Effector CD4-positive, alpha-beta T cell (primary cell): ENCODE measurements around the gene CYP2S1. TPM values are rescaled to one million over a fixed set of nuclear protein-coding genes. Genes with fewer than 3 reads are reported as not detected.
"Not testable (repeated sequence)": the region's sequence is repeated elsewhere in the genome, so short reads cannot be mapped to it uniquely, and the experiment has no call there.

Experiments used
- DNase-seq: peaks from one replicate; pipeline ENCODE4 v3.0.0-alpha.2; 2020
- total RNA-seq: gene quantifications from one replicate; lab custom pipeline; 2026; lab: John Stamatoyannopoulos, UW

Gene CYP2S1, protein sequence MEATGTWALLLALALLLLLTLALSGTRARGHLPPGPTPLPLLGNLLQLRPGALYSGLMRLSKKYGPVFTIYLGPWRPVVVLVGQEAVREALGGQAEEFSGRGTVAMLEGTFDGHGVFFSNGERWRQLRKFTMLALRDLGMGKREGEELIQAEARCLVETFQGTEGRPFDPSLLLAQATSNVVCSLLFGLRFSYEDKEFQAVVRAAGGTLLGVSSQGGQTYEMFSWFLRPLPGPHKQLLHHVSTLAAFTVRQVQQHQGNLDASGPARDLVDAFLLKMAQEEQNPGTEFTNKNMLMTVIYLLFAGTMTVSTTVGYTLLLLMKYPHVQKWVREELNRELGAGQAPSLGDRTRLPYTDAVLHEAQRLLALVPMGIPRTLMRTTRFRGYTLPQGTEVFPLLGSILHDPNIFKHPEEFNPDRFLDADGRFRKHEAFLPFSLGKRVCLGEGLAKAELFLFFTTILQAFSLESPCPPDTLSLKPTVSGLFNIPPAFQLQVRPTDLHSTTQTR
- total RNA-seq, result not detected

DNA sequence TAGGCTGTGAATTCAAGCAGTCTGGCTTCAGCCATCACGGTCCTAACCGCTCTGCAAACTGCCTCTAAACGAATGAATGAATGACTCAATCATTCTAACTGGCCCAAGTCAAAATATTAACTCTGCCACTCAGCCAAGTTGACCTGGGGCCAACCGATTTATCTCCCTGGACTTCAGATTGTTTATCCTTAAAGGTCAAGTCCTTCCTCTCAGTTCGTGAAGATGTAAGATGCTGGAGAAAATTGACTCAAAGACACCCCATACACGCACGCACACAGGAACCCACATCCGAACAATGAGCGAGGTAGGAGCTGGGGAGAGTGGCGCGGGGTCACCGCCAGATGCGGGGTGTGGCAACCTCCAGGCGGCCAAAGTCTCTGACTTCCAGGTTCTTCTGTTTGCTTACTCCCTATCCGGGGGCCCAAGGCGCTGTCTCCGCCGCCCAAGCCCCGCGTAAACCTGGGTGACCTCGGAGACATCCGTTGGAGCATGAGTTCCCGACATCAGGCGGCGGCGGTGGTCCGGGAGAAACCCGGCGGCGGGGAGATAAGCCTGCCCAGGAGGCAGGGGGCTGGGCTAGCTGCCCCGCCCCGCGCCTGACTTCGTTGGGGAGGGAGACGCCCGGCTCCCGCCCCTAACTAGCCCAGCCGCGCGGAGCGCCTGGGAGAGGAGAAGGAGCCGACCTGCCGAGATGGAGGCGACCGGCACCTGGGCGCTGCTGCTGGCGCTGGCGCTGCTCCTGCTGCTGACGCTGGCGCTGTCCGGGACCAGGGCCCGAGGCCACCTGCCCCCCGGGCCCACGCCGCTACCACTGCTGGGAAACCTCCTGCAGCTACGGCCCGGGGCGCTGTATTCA is at the start of gene CYP2S1:
CYP2S1 (plus strand) TSS at position 646 of the 856 bp plus-strand sequence; CDS start at position 692, 46 bp downstream.
- DNase-seq, result no peak

GRCh38 chr19:41144403-41144802 is 48.6 kb upstream of the CYP2S1 start:
- peak; percentile 89 for DNase-seq

DNA sequence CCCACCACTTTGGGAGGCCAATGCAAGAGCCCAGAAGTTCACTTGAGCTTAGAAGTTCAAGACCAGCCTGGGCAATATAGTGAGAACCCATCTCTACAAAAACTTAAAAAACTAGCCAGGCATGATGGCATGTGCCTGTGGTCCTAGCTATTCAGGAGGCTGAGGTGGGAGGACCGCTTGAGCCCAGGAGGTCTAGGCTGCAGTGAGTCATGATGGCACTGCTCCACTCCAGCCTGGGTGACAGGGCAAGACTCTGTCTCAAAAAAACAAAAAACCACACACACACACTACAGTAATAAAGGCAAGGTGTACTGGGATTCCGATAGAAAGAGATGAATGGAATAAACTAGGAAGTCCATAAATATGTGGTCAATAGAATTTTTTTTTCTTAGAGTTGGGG is 43.2 kb upstream of the CYP2S1 start:
- DNase-seq, result no peak

- not testable (repeated sequence) for DNase-seq
Observed at GRCh38 chr19:41150986-41151385, 42.0 kb upstream of the CYP2S1 start.

- DNase-seq, result no peak
Observed at GRCh38 chr19:41154060-41154459, 39.0 kb upstream of the CYP2S1 start.

DNA sequence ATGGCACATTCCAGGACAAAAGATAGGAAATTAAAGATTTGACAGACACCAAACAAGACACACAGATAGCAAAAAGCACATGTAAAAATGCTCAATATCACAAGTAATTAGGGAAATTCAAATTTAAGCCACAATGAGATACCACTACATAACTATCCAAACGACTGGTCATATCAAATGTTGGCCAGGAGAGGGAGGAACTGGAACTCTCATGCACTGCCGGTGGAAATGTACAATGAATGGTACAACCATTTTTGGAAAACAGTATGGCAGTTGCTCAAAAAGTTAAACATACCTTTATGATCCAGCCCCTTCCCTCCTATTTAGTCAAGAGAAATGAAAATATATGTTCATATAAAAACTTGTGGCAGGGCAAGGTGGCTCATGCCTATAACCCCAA is 36.8 kb upstream of the CYP2S1 start:
- no peak for DNase-seq

DNA sequence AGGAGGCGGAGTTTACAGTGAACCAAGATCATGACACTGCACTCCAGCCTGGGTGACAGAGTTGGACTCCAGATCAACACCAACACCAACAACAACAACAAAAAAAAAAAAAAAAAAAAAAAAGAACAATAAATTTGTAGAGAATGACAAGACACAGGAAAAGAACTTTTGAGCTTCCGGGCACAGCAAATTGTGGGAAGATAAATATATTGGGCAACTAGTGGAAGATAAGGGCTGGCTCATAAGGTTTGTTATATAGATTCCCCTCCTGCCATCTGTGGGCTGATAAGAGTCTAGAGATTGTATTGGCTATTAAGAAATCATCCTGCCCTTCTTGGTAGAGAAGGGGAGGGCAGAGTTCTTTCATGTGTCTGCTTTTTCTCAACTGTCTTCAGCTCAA is 33.1 kb upstream of the CYP2S1 start:
- no peak for DNase-seq

- DNase-seq, result no peak
Observed at GRCh38 chr19:41161903-41162302, 31.1 kb upstream of the CYP2S1 start.

DNA sequence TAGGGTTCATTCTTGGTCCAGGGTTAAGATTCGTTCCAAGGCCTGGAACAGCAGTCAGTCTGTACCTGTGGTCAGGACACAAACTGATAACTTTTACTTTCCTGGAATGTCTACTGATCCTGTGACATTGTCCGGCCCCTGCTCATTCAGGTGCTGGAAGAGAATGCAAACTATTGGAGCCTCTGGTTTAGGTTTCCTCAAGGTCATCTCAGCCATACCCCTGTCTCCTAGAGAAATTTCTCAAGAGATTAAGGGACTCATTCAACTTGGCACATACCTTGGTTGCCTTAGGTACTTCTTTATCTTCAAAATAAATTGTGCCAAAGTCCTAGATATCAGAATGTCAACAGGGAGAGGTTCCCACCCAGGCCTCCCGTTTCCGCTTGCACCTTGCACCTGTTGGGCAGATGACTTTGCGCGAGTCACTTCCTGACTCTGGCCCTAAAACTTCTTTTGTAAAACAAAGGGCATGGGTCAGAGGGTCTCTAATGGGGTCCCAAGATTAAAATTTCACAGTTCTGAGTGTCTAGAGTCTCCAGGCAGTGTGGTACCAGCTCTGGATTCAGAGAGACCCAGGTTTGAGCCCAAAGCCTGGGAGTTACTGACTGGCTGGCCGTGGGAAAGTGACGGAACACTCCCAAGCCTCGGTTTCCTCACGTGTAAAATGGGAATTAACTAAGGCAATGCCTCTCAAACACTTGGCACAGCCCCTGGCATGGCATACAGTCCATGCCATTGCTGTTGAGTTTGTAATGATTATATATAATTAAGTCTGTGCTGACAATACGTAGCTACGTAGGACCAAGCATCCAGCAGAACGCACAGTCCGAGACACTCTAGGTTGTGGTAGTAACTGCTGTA is 25.8 kb upstream of the CYP2S1 start:
- no peak for DNase-seq

- DNase-seq, result no peak
Observed at GRCh38 chr19:41172297-41173164, 20.5 kb upstream of the CYP2S1 start.

DNA sequence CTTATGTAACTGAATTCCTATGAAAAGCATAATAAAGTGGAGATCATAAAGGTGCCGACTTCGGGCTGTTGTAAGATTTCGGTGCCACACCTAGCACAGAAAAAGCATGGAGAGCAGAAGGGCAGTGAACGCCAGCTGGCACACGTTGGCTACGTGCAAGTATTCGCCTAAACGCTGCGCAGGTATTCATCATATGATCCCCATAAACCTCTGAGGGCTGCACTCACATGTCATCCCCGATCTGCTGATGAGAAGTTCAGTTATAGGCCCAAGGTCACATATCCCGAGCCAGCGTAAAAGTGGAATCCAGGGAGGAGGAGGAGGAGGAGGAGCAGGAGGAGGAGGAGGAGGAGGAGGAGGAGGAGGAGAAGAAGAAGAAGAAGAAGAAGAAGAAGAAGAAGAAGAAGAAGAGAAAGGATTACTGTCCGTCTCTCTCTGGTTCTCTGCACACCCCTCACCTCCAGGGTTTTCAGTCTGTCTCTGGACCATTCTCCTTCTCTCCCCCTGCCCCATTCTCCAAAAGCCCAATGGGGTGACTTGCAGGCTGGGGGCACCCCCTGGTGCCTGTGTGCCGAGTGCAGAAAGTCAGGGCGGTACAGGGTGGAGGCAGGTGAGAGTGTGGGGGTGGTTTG is 18.6 kb upstream of the CYP2S1 start:
- DNase-seq, result no peak

- no peak for DNase-seq
Observed at GRCh38 chr19:41175801-41176777, 16.9 kb upstream of the CYP2S1 start.

GRCh38 chr19:41180173-41180572 is 12.8 kb upstream of the CYP2S1 start:
- DNase-seq, result not testable (repeated sequence)

- DNase-seq, result no peak
Observed at GRCh38 chr19:41186971-41187883, 5.8 kb upstream of the CYP2S1 start.

DNA sequence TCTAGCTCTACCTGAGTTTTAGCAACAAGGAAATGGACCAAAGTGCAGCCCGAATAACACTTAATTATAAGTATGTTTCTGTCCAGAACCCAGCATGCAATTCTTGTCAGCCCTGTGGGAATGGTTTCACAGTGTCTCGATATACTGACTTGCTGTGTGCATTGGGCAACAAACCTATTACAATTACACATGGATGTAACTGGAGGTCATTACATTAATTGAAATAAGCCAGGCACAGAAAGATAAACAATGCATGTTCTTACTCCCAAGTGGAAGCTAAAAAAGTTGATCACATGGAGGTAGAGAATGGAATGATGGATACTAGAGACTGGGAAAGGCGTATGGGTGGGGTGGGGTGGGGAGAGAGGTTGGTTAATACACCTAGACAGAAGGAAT is 5.1 kb upstream of the CYP2S1 start:
- DNase-seq, result no peak

GRCh38 chr19:41189425-41190065 is 3.5 kb upstream of the CYP2S1 start:
- no peak for DNase-seq

- no peak for DNase-seq
Observed at GRCh38 chr19:41193430-41194156, 574 bp downstream of the CYP2S1 start.
